WI38 (cell line): ENCODE measurements around the gene DNAI1.
A peak's percentile ranks its signal among the peaks of the same experiment; 100 is the strongest.
"Not testable (repeated sequence)": the region's sequence is repeated elsewhere in the genome, so short reads cannot be mapped to it uniquely, and the experiment has no call there.

Experiments
- H3K4me3 ChIP-seq: 2 replicates; pipeline ENCODE4 v1.5.1; 2011; ENCODE audit warnings: low read depth, mild to moderate bottlenecking, control low read depth, low read length
- CTCF ChIP-seq: IDR thresholded peaks from 2 replicates; pipeline ENCODE4 v1.5.1; 2012; ENCODE audit warnings: low read depth, mild to moderate bottlenecking, control low read depth, low read length

DNAI1 gene

GRCh38 chr9:34426347-34427074, 32.1 kb upstream of the DNAI1 start:
- H3K4me3 ChIP-seq, result no peak overlapping the region
- no peak for TF ChIP-seq CTCF

GRCh38 chr9:34428325-34428958, 30.2 kb upstream of the DNAI1 start:
- no peak for TF ChIP-seq CTCF
- H3K4me3 ChIP-seq, result no peak overlapping the region

- H3K4me3 ChIP-seq, result no peak overlapping the region
- no peak for TF ChIP-seq CTCF
Measured at GRCh38 chr9:34430843-34431437, 27.7 kb upstream of the DNAI1 start.

- no peak for TF ChIP-seq CTCF
- no peak overlapping the region for H3K4me3 ChIP-seq
Measured at GRCh38 chr9:34431667-34432066, 26.9 kb upstream of the DNAI1 start.

DNA sequence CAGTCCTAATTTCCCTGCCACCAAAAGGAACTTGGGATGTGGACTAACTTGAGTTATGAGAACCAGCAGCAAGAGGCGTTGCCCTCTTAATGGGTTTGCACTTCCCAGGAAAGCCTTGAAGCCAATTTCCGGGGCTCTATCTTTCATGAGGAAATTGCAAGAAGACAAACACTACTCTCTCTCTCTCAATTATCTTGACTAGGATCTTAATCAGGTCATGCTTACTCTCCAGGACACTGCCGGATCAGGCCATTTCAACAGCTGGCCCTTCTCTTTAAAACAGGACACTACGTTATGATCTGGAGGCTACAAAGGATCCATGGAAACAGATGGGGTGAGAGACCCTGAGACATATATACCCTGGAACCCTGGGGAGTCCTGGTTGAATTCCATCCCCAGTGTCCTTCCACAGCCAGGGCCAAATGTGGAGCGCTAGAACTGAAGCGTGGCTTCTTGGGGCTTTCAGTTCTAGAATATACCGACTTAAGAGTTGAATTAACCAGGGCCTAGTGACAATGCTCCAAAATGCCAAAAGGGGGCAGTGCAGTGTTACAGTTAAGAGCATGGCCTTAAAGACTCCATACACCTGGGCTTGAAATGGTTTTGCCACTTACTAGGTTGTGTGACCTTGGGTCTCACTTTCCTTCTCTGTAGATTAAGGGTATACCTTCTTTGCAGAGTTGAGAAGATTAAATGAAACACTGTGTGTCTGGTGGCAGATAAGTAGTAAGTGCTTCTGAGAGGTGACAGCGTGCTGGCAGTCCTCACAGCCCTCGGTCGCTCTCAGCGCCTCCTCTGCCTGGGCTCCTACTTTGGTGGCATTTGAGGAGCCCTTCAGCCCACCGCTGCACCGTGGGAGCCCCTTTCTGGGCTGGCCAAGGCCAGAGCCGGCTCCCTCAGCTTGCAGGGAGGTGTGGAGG, 21.3 kb upstream of the DNAI1 start:
- H3K4me3 ChIP-seq, result no peak overlapping the region
- TF ChIP-seq CTCF, result peak; percentile 68; the same call in 1 of the 2 replicates

GRCh38 chr9:34437926-34438307, 20.7 kb upstream of the DNAI1 start:
- not testable (repeated sequence) for H3K4me3 ChIP-seq

DNA sequence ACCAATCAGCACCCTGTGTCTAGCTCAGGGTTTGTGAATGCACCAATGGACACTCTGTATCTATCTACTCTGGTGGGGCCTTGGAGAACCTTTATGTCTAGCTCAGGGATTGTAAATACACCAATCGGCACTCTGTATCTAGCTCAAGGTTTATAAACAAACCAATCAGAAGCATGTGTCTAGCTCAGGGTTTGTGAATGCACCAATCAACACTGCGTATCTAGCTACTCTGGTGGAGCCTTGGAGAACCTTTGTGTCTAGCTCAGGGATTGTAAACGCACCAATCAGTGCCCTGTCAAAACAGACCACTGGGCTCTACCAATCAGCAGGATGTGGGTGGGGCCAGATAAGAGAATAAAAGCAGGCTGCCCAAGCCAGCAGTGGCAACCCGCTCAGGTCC, 20.1 kb upstream of the DNAI1 start:
- H3K4me3 ChIP-seq, result not testable (repeated sequence)

- no peak for TF ChIP-seq CTCF
- H3K4me3 ChIP-seq, result no peak overlapping the region
Measured at GRCh38 chr9:34440017-34440416, 18.6 kb upstream of the DNAI1 start.
